K562 (cell line): Measurements from ENCODE around the gene NBEA.

Experiments
- ATF7 ChIP-seq: fragments of 450-650 bp; IDR thresholded peaks from 2 replicates; pipeline ENCODE4 v1.7.1; 2014; ENCODE audit warnings: mild to moderate bottlenecking, moderate library complexity
- DNMT1 ChIP-seq: fragments of 450-650 bp; IDR thresholded peaks from 2 replicates; pipeline ENCODE4 v1.6.1; 2016; ENCODE audit warnings: antibody characterized with exemption, mild to moderate bottlenecking
- EP300 ChIP-seq: IDR thresholded peaks from 2 replicates; pipeline ENCODE4 v1.6.1; 2012; ENCODE audit warnings: low read length, improper control_type of control experiment
- FOXA3 ChIP-seq, 2 experiments: fragments of 450-650 bp in 1 of 2; sonication (generic) in 1 of 2; formaldehyde crosslinking; IDR thresholded peaks in 1 of 2; conservative IDR thresholded peaks in 1 of 2; 2 replicates each; pipeline versions ENCODE4 v1.4.0 to v1.8.0; 2020 to 2022; ENCODE audit warnings: mild to moderate bottlenecking in 2 of 2, missing genetic modification reagents in 1 of 2
- IRF9 ChIP-seq: fragments of 450-650 bp; IDR thresholded peaks from 2 replicates; pipeline ENCODE4 v1.6.1; 2016; ENCODE audit warnings: missing biosample characterization, missing genetic modification characterization
- LARP7 ChIP-seq: fragments of 450-650 bp; IDR thresholded peaks from 2 replicates; pipeline ENCODE4 v1.6.1; 2016
- MAX ChIP-seq: sonication (generic); formaldehyde crosslinking; IDR thresholded peaks from 2 replicates; pipeline ENCODE4 v1.9.0; 2022; ENCODE audit warnings: mild to moderate bottlenecking, missing genetic modification reagents
- POLR2A ChIP-seq: fragments of 450-650 bp; conservative IDR thresholded peaks from 2 replicates; pipeline ENCODE4 v1.6.1; 2016
- PREB ChIP-seq: sonication (generic); formaldehyde crosslinking; IDR thresholded peaks from 2 replicates; pipeline ENCODE4 v1.8.1; 2023; ENCODE audit warnings: mild to moderate bottlenecking, missing genetic modification reagents
- TARDBP ChIP-seq: fragments of 450-650 bp; IDR thresholded peaks from 2 replicates; pipeline ENCODE4 v1.6.1; 2016
- ZNF766 ChIP-seq: fragments of 200-800 bp; sonication (Bioruptor generic); conservative IDR thresholded peaks from 2 replicates; pipeline ENCODE4 v1.6.1; 2016; ENCODE audit warnings: missing genetic modification characterization, missing compliant biosample characterization

GRCh38 chr13:35714588-35715377 is 772.7 kb downstream of the NBEA start:
- no peak for TF ChIP-seq FOXA3 (CRISPR knock-in tag; conservative IDR thresholded peaks at IDR 0.05 in 1 of 2, IDR thresholded peaks at IDR 0.05 in 1 of 2)
- TF ChIP-seq LARP7: no peak
- TF ChIP-seq TARDBP: no peak
- TF ChIP-seq POLR2A: no peak
- TF ChIP-seq IRF9 (tag): no peak
- TF ChIP-seq ZNF766 (CRISPR knock-in tag): no peak
- no peak for TF ChIP-seq EP300
- no peak for TF ChIP-seq DNMT1
- TF ChIP-seq MAX: no peak
- no peak for TF ChIP-seq PREB (CRISPR knock-in tag)
- no peak for TF ChIP-seq ATF7
